ENCODE measurements around the gene UGT1A7. TPM values are rescaled to one million over a fixed set of nuclear protein-coding genes. Genes with fewer than 3 reads are reported as not detected.

Gene UGT1A7
- polyA plus RNA-seq, 1 donor (not counting 4 experiments of a cell fraction or from before 2014, with no cell fraction given): 0.87 TPM

DNA sequence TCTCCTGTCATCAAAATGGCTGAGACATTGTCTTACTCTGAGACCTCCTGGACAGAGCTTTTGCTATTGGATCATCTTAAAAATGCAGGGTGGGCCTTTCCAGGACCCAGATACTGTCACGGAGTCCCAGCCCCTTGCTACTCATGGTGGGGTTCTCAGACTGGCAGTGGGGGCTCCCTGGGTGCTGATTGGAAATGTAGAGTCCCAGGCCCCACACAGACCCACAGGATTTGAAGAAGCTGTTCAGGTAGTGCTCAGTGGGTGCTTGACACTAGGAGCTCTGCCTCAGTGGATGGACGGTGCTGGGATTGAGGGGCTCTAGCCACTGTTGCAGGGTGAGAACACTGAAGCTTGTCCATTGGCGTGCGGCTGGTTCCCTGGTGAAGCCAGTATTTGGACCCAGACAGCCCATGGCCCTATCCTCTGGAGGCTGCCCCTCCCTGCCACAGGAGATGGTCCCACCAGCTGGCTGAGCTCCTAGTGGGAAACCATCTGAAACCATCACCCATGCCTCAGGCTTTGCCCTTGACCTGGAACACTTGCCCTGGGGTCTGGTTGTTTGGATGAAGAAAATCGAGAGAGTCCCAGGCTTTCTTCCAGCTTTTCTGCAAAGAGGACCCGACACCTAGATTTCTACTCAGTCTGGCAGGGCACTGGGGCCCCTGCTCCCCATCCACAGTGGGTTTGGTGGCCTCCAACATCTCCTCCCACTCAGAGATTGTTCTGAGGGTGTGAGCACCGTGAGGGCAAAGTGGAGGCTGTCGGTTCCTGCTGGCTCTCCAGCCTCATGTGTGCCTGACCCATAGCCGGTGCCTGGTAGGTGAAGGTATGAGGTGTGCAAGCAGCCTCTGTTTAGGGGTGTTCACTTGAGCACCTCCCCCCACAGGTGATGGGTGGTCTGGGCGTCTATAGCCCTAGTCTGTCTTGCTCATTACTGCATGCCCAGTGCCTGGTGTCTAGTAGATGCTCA lies 126.5 kb downstream of the UGT1A7 start:
- Histone ChIP-seq H3K79me2 (ENCODE audit: control insufficient read depth, insufficient read depth, low read length) (no peaks in the 10 kb centered on the region), H4K20me1 (ENCODE audit: control insufficient read depth, extremely low read depth, insufficient read depth, low read length) (no peaks in the 10 kb centered on the region), H3K4me3 (ENCODE audit: control insufficient read depth in 2 of 3, extremely low read depth in 1 of 3, insufficient read depth in 2 of 3, low read depth in 1 of 3, low read length in 3 of 3) (no peak overlapping the region), H3K4me2 (ENCODE audit: control insufficient read depth, extremely low read depth, insufficient read depth, low read depth, low read length) (no peak overlapping the region), H3K9ac (ENCODE audit: control insufficient read depth, extremely low read depth, insufficient read depth, low read length) (no peak overlapping the region), H3K36me3 (ENCODE audit: control insufficient read depth in 2 of 2, extremely low read depth in 1 of 2, insufficient read depth in 2 of 2, low read length in 2 of 2) (no peaks in the 10 kb centered on the region), H3K27ac (ENCODE audit: control insufficient read depth, insufficient read depth, low read length) (no peak overlapping the region), H3K27me3 (ENCODE audit: control insufficient read depth, extremely low read depth, insufficient read depth, low read length) (peaks cover 18% of the 10 kb centered on the region), H2AFZ (ENCODE audit: control insufficient read depth, low read length) (no peak overlapping the region), H3K4me1 (ENCODE audit: control insufficient read depth, extremely low read depth, insufficient read depth, low read length) (no peaks in the 10 kb centered on the region), H3K9me1 (ENCODE audit: control insufficient read depth, extremely low read depth, insufficient read depth, low read length) (no peaks in the 10 kb centered on the region), H3K9me3 (ENCODE audit: control insufficient read depth, low read depth, low read length) (no peaks in the 10 kb centered on the region)
- dilution Hi-C loops (cut with MboI; ENCODE audit: extremely low pct_ligation_motif_present, low sequenced_read_pairs): no loop called here
- DNase-seq (ENCODE audit: low read depth, low spot score): no peak
- no peak for FAIRE-seq
- TF ChIP-seq, protein P1, sequence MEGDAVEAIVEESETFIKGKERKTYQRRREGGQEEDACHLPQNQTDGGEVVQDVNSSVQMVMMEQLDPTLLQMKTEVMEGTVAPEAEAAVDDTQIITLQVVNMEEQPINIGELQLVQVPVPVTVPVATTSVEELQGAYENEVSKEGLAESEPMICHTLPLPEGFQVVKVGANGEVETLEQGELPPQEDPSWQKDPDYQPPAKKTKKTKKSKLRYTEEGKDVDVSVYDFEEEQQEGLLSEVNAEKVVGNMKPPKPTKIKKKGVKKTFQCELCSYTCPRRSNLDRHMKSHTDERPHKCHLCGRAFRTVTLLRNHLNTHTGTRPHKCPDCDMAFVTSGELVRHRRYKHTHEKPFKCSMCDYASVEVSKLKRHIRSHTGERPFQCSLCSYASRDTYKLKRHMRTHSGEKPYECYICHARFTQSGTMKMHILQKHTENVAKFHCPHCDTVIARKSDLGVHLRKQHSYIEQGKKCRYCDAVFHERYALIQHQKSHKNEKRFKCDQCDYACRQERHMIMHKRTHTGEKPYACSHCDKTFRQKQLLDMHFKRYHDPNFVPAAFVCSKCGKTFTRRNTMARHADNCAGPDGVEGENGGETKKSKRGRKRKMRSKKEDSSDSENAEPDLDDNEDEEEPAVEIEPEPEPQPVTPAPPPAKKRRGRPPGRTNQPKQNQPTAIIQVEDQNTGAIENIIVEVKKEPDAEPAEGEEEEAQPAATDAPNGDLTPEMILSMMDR (optimal IDR thresholded peaks at IDR 0.05 in 1 of 3, IDR thresholded peaks at IDR 0.05 in 1 of 3, conservative IDR thresholded peaks at IDR 0.05 in 1 of 3; ENCODE audit: extremely low read depth in 1 of 3, insufficient read depth in 2 of 3, low read length in 3 of 3): no peak
- no peak for TF ChIP-seq EZH2 (IDR thresholded peaks at IDR 0.05; ENCODE audit: low read length)

DNA sequence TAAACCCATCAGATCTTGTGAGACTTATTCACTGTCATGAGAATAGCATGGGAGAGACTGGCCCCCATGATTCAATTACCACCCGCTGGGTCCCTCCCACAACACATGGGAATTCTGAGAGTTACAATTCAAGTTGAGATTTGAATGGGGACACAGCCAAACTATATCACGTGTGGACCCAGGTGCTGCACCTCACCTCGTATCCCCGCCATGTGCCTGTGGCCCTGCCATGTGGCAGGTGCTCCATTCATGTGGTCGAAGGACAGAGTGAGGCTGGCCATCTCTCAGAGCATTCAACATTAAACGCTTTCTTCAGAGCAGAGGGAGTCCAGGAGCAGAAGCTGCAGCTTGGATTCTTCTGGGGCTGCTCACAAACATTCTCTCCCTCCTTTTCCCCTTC lies 128.7 kb downstream of the UGT1A7 start:
- Histone ChIP-seq H3K4me1 (ENCODE audit: control insufficient read depth, extremely low read depth, insufficient read depth, low read length) (no peaks in the 10 kb centered on the region), H3K4me3 (ENCODE audit: control insufficient read depth in 2 of 3, extremely low read depth in 1 of 3, insufficient read depth in 2 of 3, low read depth in 1 of 3, low read length in 3 of 3) (no peak overlapping the region), H3K9me1 (ENCODE audit: control insufficient read depth, extremely low read depth, insufficient read depth, low read length) (no peaks in the 10 kb centered on the region), H3K79me2 (ENCODE audit: control insufficient read depth, insufficient read depth, low read length) (no peaks in the 10 kb centered on the region), H3K4me2 (ENCODE audit: control insufficient read depth, extremely low read depth, insufficient read depth, low read depth, low read length) (no peak overlapping the region), H3K36me3 (ENCODE audit: control insufficient read depth in 2 of 2, extremely low read depth in 1 of 2, insufficient read depth in 2 of 2, low read length in 2 of 2) (no peaks in the 10 kb centered on the region), H2AFZ (ENCODE audit: control insufficient read depth, low read length) (no peak overlapping the region), H3K27me3 (ENCODE audit: control insufficient read depth, extremely low read depth, insufficient read depth, low read length) (peaks cover 8% of the 10 kb centered on the region), H3K9me3 (ENCODE audit: control insufficient read depth, low read depth, low read length) (no peaks in the 10 kb centered on the region), H3K9ac (ENCODE audit: control insufficient read depth, extremely low read depth, insufficient read depth, low read length) (no peak overlapping the region), H4K20me1 (ENCODE audit: control insufficient read depth, extremely low read depth, insufficient read depth, low read length) (no peaks in the 10 kb centered on the region), H3K27ac (ENCODE audit: control insufficient read depth, insufficient read depth, low read length) (no peak overlapping the region)
- DNase-seq (ENCODE audit: low read depth, low spot score) (no peak), FAIRE-seq (no peak)
- TF ChIP-seq, protein P1 (optimal IDR thresholded peaks at IDR 0.05 in 1 of 3, IDR thresholded peaks at IDR 0.05 in 1 of 3, conservative IDR thresholded peaks at IDR 0.05 in 1 of 3; ENCODE audit: extremely low read depth in 1 of 3, insufficient read depth in 2 of 3, low read length in 3 of 3): no peak
- no peak for TF ChIP-seq EZH2 (IDR thresholded peaks at IDR 0.05; ENCODE audit: low read length)
- dilution Hi-C loops (cut with MboI; ENCODE audit: extremely low pct_ligation_motif_present, low sequenced_read_pairs): no loop called here
